Activated naive CD8-positive, alpha-beta T cell (primary cell): ENCODE measurements around the gene PRSS27.
"Not testable (repeated sequence)": the region's sequence is repeated elsewhere in the genome, so short reads cannot be mapped to it uniquely, and the experiment has no call there.

ENCODE experiments used
- H3K27ac Mint-ChIP-seq: one replicate; pipeline ENCODE4 v1.8.0; 2021; ENCODE audit warnings: mixed read lengths
- H3K27me3 Mint-ChIP-seq: one replicate; pipeline ENCODE4 v1.8.0; 2021; ENCODE audit warnings: mixed read lengths
- H3K36me3 Mint-ChIP-seq: one replicate; pipeline ENCODE4 v1.8.0; 2021; ENCODE audit warnings: mixed read lengths
- H3K4me1 Mint-ChIP-seq: one replicate; pipeline ENCODE4 v1.8.0; 2021; ENCODE audit warnings: low read depth, mixed read lengths
- H3K4me3 Mint-ChIP-seq: one replicate; pipeline ENCODE4 v1.8.0; 2021; ENCODE audit warnings: mild to moderate bottlenecking, mixed read lengths
- H3K9me3 Mint-ChIP-seq: one replicate; pipeline ENCODE4 v1.8.0; 2021; ENCODE audit warnings: low read depth, mixed read lengths

The PRSS27 gene

DNA sequence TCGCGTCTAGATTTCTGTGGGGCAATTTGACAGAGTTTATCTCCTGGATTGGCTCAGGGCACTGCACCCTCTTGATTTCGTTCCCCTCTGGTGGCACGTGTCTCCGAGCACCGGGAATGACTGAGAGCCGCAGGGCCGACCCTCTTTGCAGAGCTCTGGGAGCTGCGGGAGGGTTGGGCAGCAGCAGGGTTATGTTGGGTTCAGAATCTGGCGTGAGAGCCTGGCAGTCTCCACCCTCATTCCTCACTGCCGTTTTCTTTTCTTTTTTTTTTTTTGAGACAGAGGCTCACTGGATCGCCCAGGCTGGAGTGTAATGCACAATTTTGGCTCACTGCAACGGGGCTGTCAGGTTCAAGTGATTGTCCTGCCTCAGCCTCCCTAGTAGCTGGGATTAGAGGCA lies 30.6 kb downstream of the PRSS27 start:
- H3K4me3 Mint-ChIP-seq, H3K9me3 Mint-ChIP-seq, H3K27me3 Mint-ChIP-seq, H3K27ac Mint-ChIP-seq, H3K36me3 Mint-ChIP-seq: not testable (repeated sequence)
- H3K4me1 Mint-ChIP-seq: peaks cover 16% of the 10 kb centered on the region

DNA sequence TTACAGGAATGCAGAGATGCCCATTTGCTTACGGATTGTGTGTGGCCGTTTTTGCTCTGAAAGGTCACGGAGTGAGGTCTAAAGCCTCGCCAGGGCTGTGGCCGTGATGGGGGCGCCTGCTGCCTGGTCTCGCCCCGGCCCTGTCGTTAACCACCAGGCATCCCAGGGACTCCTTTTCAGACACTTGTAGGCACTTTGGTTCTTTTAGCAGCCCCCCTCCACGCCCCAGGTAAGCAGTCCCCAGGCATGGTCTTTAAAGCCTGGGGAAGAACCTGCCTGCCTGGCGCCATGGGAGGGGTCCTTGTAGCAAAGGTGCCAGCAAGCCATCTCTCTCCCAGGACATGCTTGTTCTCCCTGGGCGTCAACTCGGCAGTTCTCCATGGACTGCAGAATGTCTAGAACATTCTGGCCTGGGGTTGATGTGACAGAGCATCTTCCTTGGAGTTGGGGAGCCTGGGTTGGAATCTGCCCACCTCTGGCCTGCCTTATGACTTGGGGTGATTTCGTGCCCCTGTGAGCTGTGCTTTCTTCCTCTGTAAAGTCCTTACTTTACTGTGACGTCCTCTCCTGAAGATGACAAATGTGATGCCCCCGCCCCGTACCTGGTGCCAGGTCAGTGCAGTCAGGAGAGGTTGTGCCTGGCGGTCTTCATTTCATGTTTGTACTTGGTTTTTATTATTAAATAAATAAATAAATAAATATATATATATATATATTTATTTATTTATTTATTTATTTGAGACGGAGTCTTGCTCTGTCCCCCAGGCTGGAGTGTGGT lies 32.3 kb downstream of the PRSS27 start:
- H3K27me3 Mint-ChIP-seq: no peaks in the 10 kb centered on the region
- peaks cover 20% of the 10 kb centered on the region for H3K4me1 Mint-ChIP-seq
- peak overlapping the region; percentile 71 for H3K27ac Mint-ChIP-seq
- H3K4me3 Mint-ChIP-seq: peak overlapping the region; percentile 63
- no peaks in the 10 kb centered on the region for H3K36me3 Mint-ChIP-seq
- no peaks in the 10 kb centered on the region for H3K9me3 Mint-ChIP-seq

DNA sequence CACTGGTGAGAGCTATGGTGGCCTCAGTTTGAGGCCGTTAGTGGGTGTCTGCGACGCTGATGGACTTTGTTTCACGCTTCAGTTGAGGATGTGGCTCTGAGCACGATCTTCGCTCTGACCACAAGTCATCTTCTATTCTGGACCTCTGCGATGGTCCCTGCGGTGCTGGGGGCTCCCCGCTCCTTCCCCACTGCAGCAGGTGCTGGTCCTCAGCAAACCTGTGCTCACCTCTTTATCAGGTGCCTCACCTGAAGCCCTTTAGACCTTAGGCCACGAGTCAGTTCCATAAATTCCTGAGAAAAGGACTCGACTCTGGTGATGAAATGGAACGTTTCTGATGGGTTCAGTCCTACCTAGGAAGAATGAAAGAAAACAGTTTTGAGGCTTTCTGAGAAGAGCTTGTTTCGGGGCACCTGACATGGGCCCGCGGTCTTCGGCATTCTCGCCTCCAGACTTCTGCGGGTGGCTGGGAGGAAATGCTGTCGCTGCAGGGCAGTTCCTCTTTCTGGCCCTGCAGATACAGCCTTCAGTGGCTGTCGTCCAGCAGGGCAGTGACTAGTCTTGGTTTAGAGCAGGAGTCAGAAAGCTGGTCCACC lies 33.0 kb downstream of the PRSS27 start:
- no peaks in the 10 kb centered on the region for H3K9me3 Mint-ChIP-seq
- H3K4me1 Mint-ChIP-seq: peaks cover 22% of the 10 kb centered on the region
- peak overlapping the region; percentile 71 for H3K27ac Mint-ChIP-seq
- peaks cover 1% of the 10 kb centered on the region for H3K36me3 Mint-ChIP-seq
- H3K27me3 Mint-ChIP-seq: no peaks in the 10 kb centered on the region
- H3K4me3 Mint-ChIP-seq: peak overlapping the region; percentile 63

DNA sequence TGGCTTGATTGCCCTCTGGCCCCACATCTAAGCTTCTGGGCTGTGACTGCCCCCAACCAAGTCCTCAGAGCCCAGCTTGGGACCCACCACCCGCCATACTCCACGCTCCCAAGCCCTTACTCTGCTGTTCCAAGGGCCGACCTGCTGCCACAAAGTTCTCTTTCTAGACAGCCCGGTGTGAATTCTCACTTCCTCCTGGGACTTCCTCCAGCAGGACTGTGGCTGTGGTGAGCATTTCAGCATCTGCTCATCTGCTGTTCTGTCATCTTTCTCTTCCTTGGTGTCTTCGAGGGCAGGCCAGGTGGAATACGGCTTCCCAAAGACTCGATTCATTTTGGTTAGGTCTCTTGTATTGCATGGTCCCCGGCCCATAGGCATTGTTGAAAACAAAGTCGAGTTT lies 33.9 kb downstream of the PRSS27 start:
- H3K27ac Mint-ChIP-seq, H3K4me3 Mint-ChIP-seq, H3K27me3 Mint-ChIP-seq, H3K36me3 Mint-ChIP-seq, H3K9me3 Mint-ChIP-seq: not testable (repeated sequence)
- H3K4me1 Mint-ChIP-seq: peaks cover 24% of the 10 kb centered on the region

DNA sequence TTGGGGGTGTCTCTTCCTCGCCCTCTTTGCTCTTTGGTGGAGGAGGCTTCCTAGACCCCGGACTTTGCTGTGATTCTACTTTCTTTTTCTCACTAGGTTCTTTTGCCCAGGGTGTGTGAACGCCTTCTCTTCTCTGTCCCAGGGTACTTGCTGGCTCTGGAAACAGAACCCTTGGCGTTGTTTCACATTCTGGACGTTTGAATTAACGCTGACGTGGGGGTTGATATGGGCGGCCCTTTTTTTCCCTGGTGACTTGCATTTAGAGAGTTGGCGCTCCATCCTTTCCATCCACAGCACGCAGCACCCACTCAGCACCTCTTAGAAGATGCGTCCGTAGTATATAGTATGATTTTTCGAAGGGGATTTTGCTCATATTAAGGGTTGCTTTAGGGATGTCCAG lies 37.0 kb downstream of the PRSS27 start:
- Mint-ChIP-seq H3K4me3 (peak overlapping the region; percentile 98), H3K27ac (peak overlapping the region; percentile 79), H3K4me1 (peaks cover 28% of the 10 kb centered on the region)
- not testable (repeated sequence) for H3K9me3 Mint-ChIP-seq, H3K27me3 Mint-ChIP-seq, H3K36me3 Mint-ChIP-seq

DNA sequence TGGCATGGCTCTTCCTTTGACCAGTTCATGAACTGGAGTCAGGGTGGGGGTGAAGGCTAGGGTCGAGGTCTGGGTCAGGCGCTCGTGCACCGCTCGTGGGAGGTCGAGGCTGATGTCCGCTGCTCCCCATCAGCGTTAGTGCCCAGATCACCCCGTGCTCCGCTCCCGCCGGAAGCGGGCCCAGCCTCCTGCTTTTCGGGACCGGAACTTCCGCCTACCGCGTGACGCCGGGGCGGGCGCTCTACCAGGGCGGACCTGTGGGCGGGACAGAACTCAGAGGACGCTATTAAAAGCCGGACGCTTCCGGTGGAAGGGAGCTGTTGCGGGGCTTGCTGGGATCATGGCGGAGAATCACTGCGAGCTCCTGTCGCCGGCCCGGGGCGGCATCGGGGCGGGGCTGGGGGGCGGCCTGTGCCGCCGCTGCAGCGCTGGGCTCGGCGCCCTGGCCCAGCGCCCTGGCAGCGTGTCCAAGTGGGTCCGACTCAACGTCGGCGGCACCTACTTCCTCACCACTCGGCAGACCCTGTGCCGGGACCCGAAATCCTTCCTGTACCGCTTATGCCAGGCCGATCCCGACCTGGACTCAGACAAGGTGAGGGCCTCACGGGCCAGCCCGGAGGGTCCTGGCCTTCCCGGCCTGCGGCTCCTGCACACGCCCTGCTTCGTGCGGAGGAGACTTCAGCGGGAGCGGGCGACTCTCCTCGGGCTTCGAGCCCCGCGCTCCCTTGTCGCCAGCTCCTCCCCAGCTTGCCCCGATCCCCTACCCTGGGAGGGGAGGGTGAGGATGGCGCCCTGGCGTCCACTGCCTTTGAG lies 37.6 kb downstream of the PRSS27 start, which contains the start of gene KCTD5:
TSS of gene KCTD5 (plus strand) at position 315 of the 813 bp plus-strand sequence. CDS start at position 341, 26 bp downstream.
- no peaks in the 10 kb centered on the region for H3K9me3 Mint-ChIP-seq
- H3K36me3 Mint-ChIP-seq: peaks cover 2% of the 10 kb centered on the region
- H3K4me3 Mint-ChIP-seq: peak within 1 kb of the TSS; percentile 98
- peak within 1 kb of the TSS; percentile 96 for H3K27ac Mint-ChIP-seq
- H3K4me1 Mint-ChIP-seq: peaks cover 24% of the 10 kb centered on the region
- no peaks in the 10 kb centered on the region for H3K27me3 Mint-ChIP-seq

DNA sequence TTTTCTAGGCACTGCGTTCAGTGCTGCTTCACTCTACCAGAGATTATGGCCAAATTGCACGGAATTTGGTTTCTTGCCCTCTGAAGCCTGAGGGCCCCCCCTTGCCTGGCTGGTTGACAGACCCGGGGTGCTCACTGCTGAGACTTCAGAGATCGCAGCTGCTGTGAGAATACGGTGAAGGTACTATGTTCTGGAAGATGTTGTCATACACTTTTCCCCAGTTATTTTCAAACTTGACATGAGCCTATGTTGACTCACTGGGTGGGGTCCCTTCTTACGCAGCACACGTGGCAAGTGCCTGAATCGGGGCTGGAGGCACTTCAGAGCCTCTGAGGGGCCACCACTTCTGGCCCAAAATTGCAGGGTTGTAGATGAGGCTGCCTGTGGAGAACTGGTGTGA lies 39.7 kb downstream of the PRSS27 start:
- H3K36me3 Mint-ChIP-seq, H3K27me3 Mint-ChIP-seq, H3K9me3 Mint-ChIP-seq, H3K27ac Mint-ChIP-seq: not testable (repeated sequence)
- peak overlapping the region; percentile 98 for H3K4me3 Mint-ChIP-seq
- peaks cover 16% of the 10 kb centered on the region for H3K4me1 Mint-ChIP-seq

DNA sequence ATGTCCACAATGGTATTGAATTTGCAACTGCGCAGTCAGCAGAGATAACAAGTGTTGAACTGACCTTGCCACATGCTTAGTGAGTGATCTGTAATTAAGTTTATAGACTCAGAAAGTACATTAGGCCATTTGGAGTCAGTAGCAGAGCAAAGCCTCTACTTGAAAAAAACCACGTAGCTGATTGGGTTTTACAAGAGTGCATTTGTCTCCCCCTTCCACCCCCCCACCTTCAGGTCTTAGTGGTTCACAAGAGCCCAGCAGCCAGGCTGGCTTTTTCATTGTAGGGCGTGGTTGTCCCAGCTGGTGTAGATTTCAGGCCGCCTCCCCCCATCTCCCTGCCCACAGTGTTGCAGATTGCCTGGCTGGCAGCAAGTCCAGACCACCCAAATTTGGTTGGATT lies 40.1 kb downstream of the PRSS27 start:
- H3K27me3 Mint-ChIP-seq, H3K36me3 Mint-ChIP-seq, H3K4me3 Mint-ChIP-seq, H3K9me3 Mint-ChIP-seq, H3K27ac Mint-ChIP-seq: not testable (repeated sequence)
- peaks cover 15% of the 10 kb centered on the region for H3K4me1 Mint-ChIP-seq

DNA sequence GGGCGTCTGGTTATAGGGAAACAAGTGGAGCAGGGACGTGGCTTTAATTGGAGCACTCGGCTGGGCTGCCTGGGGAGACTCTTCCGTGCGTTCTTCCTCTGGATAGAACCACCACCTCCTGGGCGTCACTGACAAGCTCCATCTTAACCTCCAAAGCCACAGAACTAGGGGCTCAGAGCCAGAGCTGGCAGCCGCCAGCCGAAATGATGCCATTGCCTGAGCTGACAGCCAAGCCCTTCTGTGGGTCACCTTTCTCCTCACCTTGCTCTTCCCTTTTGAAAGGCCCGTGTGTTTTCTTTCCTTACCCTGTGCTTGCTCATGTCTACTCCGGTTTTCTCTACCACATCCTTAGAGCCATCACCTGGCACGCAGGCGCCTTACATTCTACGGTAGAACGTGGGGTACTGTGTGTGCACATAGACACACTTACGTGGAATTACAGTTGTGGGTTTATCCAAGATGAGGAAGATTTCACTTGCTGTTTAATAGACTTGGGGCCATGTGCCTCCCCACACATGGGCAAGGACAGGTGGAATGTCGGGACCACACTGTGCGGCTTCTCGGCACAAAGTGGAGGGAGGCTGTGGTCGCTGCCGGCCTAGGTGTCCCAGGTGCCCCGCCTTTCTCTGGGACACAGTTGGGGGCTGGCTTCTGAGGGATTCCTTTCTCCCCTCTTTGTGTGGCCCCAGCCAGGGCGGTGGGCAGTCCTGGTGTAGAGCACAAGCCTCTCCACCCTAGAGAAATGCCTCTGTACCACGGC lies 41.6 kb downstream of the PRSS27 start:
- not testable (repeated sequence) for H3K9me3 Mint-ChIP-seq, H3K27me3 Mint-ChIP-seq, H3K36me3 Mint-ChIP-seq, H3K4me3 Mint-ChIP-seq, H3K27ac Mint-ChIP-seq
- peaks cover 14% of the 10 kb centered on the region for H3K4me1 Mint-ChIP-seq

DNA sequence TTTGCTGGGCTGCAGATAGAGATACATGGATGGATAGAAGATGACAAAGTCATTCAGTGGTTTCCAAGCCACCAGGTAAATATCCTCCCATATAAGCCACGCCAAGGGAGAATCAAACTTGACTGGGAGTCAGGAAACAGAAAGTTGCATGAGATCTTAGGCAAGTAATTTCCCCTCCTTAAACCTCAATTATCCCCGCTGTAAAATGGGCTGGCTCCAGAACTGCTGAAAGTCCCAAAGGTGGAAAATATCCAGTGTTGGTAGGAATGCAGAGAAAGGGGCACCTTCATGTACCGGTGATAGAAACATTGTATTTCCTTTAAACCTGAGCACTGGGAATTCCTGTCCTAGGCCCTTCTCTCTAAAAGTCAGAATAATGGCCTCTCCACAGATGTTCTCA lies 43.1 kb downstream of the PRSS27 start:
- H3K36me3 Mint-ChIP-seq, H3K27ac Mint-ChIP-seq, H3K27me3 Mint-ChIP-seq, H3K9me3 Mint-ChIP-seq, H3K4me3 Mint-ChIP-seq: not testable (repeated sequence)
- peaks cover 14% of the 10 kb centered on the region for H3K4me1 Mint-ChIP-seq

DNA sequence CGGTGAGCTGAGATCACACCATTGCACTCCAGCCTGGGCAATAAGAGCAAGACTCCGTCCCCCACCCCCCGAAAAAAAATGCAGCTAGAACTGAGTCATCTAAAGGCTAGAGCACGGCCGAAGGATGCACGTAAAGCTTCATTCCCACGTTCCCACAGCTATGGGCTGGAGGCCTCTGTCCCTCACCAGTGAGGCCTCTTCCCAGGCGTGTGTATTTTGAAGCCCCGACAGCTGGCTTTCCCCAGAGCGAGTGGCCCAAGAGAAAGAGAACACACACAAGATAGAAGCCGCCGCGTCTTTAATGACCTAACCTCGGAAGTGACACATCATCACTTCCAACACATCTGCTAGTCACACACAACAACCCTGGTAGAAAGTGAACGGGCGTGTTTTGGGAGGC lies 44.3 kb downstream of the PRSS27 start:
- Mint-ChIP-seq H3K36me3 (no peaks in the 10 kb centered on the region), H3K9me3 (no peaks in the 10 kb centered on the region), H3K27me3 (no peaks in the 10 kb centered on the region), H3K4me1 (peaks cover 16% of the 10 kb centered on the region), H3K4me3 (no peak overlapping the region), H3K27ac (no peak overlapping the region)

DNA sequence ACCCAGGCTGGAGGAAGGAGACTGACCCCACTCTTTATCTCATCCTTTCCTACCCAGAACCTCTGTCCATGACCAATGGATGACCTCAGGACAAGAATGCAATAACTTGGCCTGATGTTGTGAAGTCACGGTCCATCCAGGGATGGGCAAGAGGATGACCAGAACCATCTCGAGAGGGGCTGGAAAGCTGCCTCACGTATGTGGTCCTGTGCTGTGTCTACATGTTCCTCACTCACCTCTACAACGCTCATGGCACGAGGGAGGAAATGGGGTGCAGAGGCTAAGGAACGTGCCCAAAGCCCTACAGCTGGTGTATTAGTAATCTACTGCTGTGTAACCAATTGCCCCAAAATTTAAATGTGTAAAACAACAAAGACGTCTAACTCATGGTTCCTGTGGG lies 45.0 kb downstream of the PRSS27 start:
- H3K36me3 Mint-ChIP-seq: no peaks in the 10 kb centered on the region
- H3K9me3 Mint-ChIP-seq: no peaks in the 10 kb centered on the region
- no peak overlapping the region for H3K27ac Mint-ChIP-seq
- H3K4me1 Mint-ChIP-seq: peaks cover 21% of the 10 kb centered on the region
- no peak overlapping the region for H3K4me3 Mint-ChIP-seq
- H3K27me3 Mint-ChIP-seq: no peaks in the 10 kb centered on the region

DNA sequence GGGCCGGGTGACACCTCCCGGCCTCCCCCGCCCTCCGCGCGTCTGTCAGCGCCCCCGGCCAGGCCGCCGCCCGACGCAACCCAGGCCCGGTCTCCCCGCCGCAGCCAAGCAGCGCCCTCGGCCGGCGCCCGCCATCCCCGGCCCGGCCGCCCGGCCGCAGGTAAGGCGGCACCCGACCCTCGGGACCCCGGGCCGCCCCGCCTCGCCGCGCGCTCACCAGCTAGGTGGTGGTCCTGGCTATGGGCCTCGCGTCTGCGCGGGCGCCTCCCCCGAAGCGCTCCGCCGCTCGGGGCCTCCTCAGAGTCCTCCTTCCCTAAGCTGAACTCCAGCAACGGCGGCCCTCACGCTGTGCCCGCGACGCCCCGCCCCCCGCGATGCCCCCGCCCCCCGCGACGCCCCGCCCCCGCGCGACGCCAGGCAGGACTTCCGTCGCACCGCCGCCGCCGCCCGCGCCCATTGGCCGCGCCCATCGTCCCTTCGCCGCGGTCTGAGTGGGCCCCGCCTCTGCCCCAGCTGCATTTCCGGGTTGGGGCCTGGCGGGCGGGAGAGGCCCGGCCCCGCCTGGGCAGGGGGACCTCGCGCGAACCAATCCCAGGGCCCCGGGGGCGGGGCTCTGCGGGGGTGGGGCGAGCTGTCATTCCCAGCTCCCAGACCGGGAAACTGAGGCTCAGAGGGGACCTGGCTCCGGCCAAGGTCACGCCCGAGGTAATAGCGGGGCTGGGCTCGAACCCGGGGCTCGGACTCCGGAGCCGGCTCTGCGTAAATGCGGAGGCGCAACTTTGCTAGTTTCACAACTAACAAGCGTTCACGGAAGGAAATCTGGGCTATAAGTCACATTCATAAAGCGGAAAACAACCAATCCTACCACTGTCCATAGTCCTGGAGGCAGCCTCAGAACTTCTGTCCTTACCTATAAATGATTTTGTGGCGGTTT lies 46.7 kb downstream of the PRSS27 start:
- Mint-ChIP-seq H3K4me3 (peak overlapping the region; percentile 85), H3K36me3 (peaks cover 2% of the 10 kb centered on the region), H3K27ac (peak overlapping the region; percentile 50), H3K4me1 (peaks cover 31% of the 10 kb centered on the region), H3K9me3 (no peaks in the 10 kb centered on the region), H3K27me3 (no peaks in the 10 kb centered on the region)

DNA sequence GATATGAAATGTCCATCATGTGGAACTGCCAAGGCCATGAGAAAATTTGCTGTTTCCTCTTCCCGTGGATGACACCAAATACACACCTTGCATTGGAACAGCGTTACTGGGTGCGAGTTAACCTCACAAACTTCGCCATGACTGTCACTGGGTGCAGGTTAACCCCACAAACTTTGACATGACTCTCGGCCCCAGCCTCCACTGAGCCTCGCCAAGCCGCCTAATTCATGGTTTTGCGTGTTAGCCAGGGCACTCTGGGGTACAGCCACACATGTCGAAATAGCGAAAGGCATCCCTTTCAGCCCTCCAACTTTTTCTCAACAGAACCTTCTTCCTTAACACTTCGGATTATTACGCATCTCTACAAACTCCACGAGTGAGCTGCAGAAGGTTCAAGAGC lies 48.3 kb downstream of the PRSS27 start:
- H3K27ac Mint-ChIP-seq: no peak overlapping the region
- peaks cover 2% of the 10 kb centered on the region for H3K36me3 Mint-ChIP-seq
- H3K9me3 Mint-ChIP-seq: no peaks in the 10 kb centered on the region
- peak overlapping the region; percentile 87 for H3K4me3 Mint-ChIP-seq
- H3K27me3 Mint-ChIP-seq: no peaks in the 10 kb centered on the region
- peaks cover 31% of the 10 kb centered on the region for H3K4me1 Mint-ChIP-seq
